Skeletal muscle satellite cell (primary cell): ENCODE measurements around the gene NLRP1.

Source experiments
- H3K27me3 ChIP-seq: 2 replicates; pipeline ENCODE4 v1.7.0; 2013; ENCODE audit warnings: low read length; ENCODE audit not compliant: control insufficient read depth, insufficient read depth
- H3K36me3 ChIP-seq: 2 replicates; pipeline ENCODE4 v1.7.0; 2013; ENCODE audit warnings: mild to moderate bottlenecking, control low read depth, low read length; ENCODE audit not compliant: insufficient read depth
- H3K4me1 ChIP-seq: 2 replicates; pipeline ENCODE4 v1.7.0; 2013; ENCODE audit warnings: low read length; ENCODE audit not compliant: control insufficient read depth, insufficient read depth
- H3K4me2 ChIP-seq: 2 replicates; pipeline ENCODE4 v1.7.0; 2013; ENCODE audit warnings: mild to moderate bottlenecking, low read length
- H3K4me3 ChIP-seq: 2 replicates; pipeline ENCODE4 v1.7.0; 2013; ENCODE audit warnings: low read length
- H3K9ac ChIP-seq: 2 replicates; pipeline ENCODE4 v1.7.0; 2013; ENCODE audit warnings: mild to moderate bottlenecking, low read depth, low read length, moderate library complexity
- H3K9me3 ChIP-seq: replicated peaks from 2 replicates; pipeline ENCODE4 v1.7.0; 2013; ENCODE audit warnings: mild to moderate bottlenecking, control low read depth, low read length

Gene NLRP1

GRCh38 chr17:5610956-5611355 lies 26.6 kb upstream of the NLRP1 start:
- Histone ChIP-seq H3K9me3 (no peaks in the 10 kb centered on the region), H3K4me2 (no peak overlapping the region), H3K27me3 (peaks cover 50% of the 10 kb centered on the region), H3K36me3 (no peaks in the 10 kb centered on the region), H3K4me1 (no peaks in the 10 kb centered on the region), H3K9ac (no peak overlapping the region), H3K4me3 (no peak overlapping the region)

GRCh38 chr17:5608399-5609112 lies 24.2 kb upstream of the NLRP1 start:
- H3K4me2 ChIP-seq, result no peak overlapping the region
- no peak overlapping the region for H3K9ac ChIP-seq
- H3K36me3 ChIP-seq, result no peaks in the 10 kb centered on the region
- H3K27me3 ChIP-seq, result peaks cover 48% of the 10 kb centered on the region
- H3K4me3 ChIP-seq, result no peak overlapping the region
- no peaks in the 10 kb centered on the region for H3K4me1 ChIP-seq
- H3K9me3 ChIP-seq, result no peaks in the 10 kb centered on the region

- H3K4me3 ChIP-seq, result no peak overlapping the region
- H3K9ac ChIP-seq, result no peak overlapping the region
- no peaks in the 10 kb centered on the region for H3K4me1 ChIP-seq
- H3K27me3 ChIP-seq, result peaks cover 42% of the 10 kb centered on the region
- no peak overlapping the region for H3K4me2 ChIP-seq
- no peaks in the 10 kb centered on the region for H3K36me3 ChIP-seq
- no peaks in the 10 kb centered on the region for H3K9me3 ChIP-seq
These were observed 23.6 kb upstream of the NLRP1 start for GRCh38 chr17:5607946-5608345.

GRCh38 chr17:5605452-5605851 lies 21.1 kb upstream of the NLRP1 start:
- no peak overlapping the region for H3K4me3 ChIP-seq
- no peaks in the 10 kb centered on the region for H3K4me1 ChIP-seq
- no peaks in the 10 kb centered on the region for H3K36me3 ChIP-seq
- H3K4me2 ChIP-seq, result no peak overlapping the region
- no peaks in the 10 kb centered on the region for H3K9me3 ChIP-seq
- H3K9ac ChIP-seq, result no peak overlapping the region
- peaks cover 47% of the 10 kb centered on the region for H3K27me3 ChIP-seq

GRCh38 chr17:5600041-5600440 lies 15.7 kb upstream of the NLRP1 start:
- Histone ChIP-seq H3K36me3 (no peaks in the 10 kb centered on the region), H3K9ac (no peak overlapping the region), H3K4me3 (no peak overlapping the region), H3K27me3 (peaks cover 79% of the 10 kb centered on the region), H3K4me1 (no peaks in the 10 kb centered on the region), H3K4me2 (no peak overlapping the region), H3K9me3 (no peaks in the 10 kb centered on the region)

- Histone ChIP-seq H3K4me1 (no peaks in the 10 kb centered on the region), H3K9me3 (no peaks in the 10 kb centered on the region), H3K9ac (no peak overlapping the region), H3K27me3 (peaks cover 76% of the 10 kb centered on the region), H3K4me2 (no peak overlapping the region), H3K4me3 (no peak overlapping the region), H3K36me3 (no peaks in the 10 kb centered on the region)
These were observed 14.1 kb upstream of the NLRP1 start for GRCh38 chr17:5598457-5598856.

GRCh38 chr17:5596421-5596820 lies 12.1 kb upstream of the NLRP1 start:
- Histone ChIP-seq H3K27me3 (peaks cover 65% of the 10 kb centered on the region), H3K36me3 (no peaks in the 10 kb centered on the region), H3K9me3 (no peaks in the 10 kb centered on the region), H3K9ac (no peak overlapping the region), H3K4me2 (no peak overlapping the region), H3K4me3 (no peak overlapping the region), H3K4me1 (no peaks in the 10 kb centered on the region)

- no peak overlapping the region for H3K4me3 ChIP-seq
- H3K36me3 ChIP-seq, result no peaks in the 10 kb centered on the region
- no peak overlapping the region for H3K4me2 ChIP-seq
- no peaks in the 10 kb centered on the region for H3K4me1 ChIP-seq
- peaks cover 64% of the 10 kb centered on the region for H3K27me3 ChIP-seq
- H3K9ac ChIP-seq, result no peak overlapping the region
- H3K9me3 ChIP-seq, result no peaks in the 10 kb centered on the region
These were observed 11.5 kb upstream of the NLRP1 start for GRCh38 chr17:5595831-5596230.

GRCh38 chr17:5592382-5592781 lies 8.1 kb upstream of the NLRP1 start:
- H3K4me1 ChIP-seq, result no peaks in the 10 kb centered on the region
- peaks cover 33% of the 10 kb centered on the region for H3K27me3 ChIP-seq
- H3K36me3 ChIP-seq, result no peaks in the 10 kb centered on the region
- H3K4me2 ChIP-seq, result no peak overlapping the region
- no peak overlapping the region for H3K4me3 ChIP-seq
- no peaks in the 10 kb centered on the region for H3K9me3 ChIP-seq
- no peak overlapping the region for H3K9ac ChIP-seq

GRCh38 chr17:5591966-5592365 lies 7.7 kb upstream of the NLRP1 start:
- H3K4me1 ChIP-seq, result no peaks in the 10 kb centered on the region
- H3K9ac ChIP-seq, result no peak overlapping the region
- peaks cover 31% of the 10 kb centered on the region for H3K27me3 ChIP-seq

GRCh38 chr17:5588584-5588983 lies 4.3 kb upstream of the NLRP1 start:
- Histone ChIP-seq H3K4me2 (no peak overlapping the region), H3K9me3 (no peaks in the 10 kb centered on the region), H3K9ac (no peak overlapping the region), H3K4me3 (no peak overlapping the region), H3K4me1 (peaks cover 27% of the 10 kb centered on the region), H3K27me3 (peaks cover 3% of the 10 kb centered on the region), H3K36me3 (no peaks in the 10 kb centered on the region)

More at GRCh38 chr17:5591966-5592365, 7.7 kb upstream of the NLRP1 start:
- Histone ChIP-seq H3K36me3 (no peaks in the 10 kb centered on the region), H3K4me3 (no peak overlapping the region), H3K9me3 (no peaks in the 10 kb centered on the region), H3K4me2 (no peak overlapping the region)

- H3K9me3 ChIP-seq, result no peaks in the 10 kb centered on the region
- no peaks in the 10 kb centered on the region for H3K36me3 ChIP-seq
- H3K9ac ChIP-seq, result no peak overlapping the region
- H3K4me3 ChIP-seq, result no peak overlapping the region
- no peak overlapping the region for H3K4me2 ChIP-seq
- H3K27me3 ChIP-seq, result peaks cover 3% of the 10 kb centered on the region
- H3K4me1 ChIP-seq, result peaks cover 37% of the 10 kb centered on the region
These were observed 3.2 kb upstream of the NLRP1 start for GRCh38 chr17:5587438-5588032.
